Muscle layer of colon (tissue), 2 donors: ENCODE results near the gene SNAPC2.

Experiments
- H3K27ac ChIP-seq: one replicate; pipeline ENCODE4 v1.7.0; 2013; ENCODE audit warnings: low read depth, mild to moderate bottlenecking, low read length, moderate library complexity
- H3K27me3 ChIP-seq, 2 donors: one replicate each; pipeline ENCODE4 v1.7.0; 2013; ENCODE audit warnings: low read length in 2 of 2, mild to moderate bottlenecking in 2 of 2; ENCODE audit not compliant: insufficient read depth in 2 of 2, control insufficient read depth in 1 of 2
- H3K36me3 ChIP-seq: one replicate; pipeline ENCODE4 v1.7.0; 2013; ENCODE audit warnings: mild to moderate bottlenecking, low read length; ENCODE audit not compliant: insufficient read depth
- H3K4me1 ChIP-seq: one replicate; pipeline ENCODE4 v1.7.0; 2013; ENCODE audit warnings: mild to moderate bottlenecking, low read length; ENCODE audit not compliant: insufficient read depth
- H3K4me3 ChIP-seq, 2 donors: one replicate each; pipeline ENCODE4 v1.7.0; 2013; ENCODE audit warnings: low read length in 2 of 2, low read depth in 1 of 2, mild to moderate bottlenecking in 1 of 2, moderate library complexity in 1 of 2
- H3K9ac ChIP-seq: one replicate; pipeline ENCODE4 v1.7.0; 2013; ENCODE audit warnings: low read length
- H3K9me3 ChIP-seq: one replicate; pipeline ENCODE4 v1.7.0; 2013; ENCODE audit warnings: mild to moderate bottlenecking, low read length
- donor health status: abdominal sarcoma.
- donor health status: Adenocarcinoma of cecum.

The SNAPC2 gene

DNA sequence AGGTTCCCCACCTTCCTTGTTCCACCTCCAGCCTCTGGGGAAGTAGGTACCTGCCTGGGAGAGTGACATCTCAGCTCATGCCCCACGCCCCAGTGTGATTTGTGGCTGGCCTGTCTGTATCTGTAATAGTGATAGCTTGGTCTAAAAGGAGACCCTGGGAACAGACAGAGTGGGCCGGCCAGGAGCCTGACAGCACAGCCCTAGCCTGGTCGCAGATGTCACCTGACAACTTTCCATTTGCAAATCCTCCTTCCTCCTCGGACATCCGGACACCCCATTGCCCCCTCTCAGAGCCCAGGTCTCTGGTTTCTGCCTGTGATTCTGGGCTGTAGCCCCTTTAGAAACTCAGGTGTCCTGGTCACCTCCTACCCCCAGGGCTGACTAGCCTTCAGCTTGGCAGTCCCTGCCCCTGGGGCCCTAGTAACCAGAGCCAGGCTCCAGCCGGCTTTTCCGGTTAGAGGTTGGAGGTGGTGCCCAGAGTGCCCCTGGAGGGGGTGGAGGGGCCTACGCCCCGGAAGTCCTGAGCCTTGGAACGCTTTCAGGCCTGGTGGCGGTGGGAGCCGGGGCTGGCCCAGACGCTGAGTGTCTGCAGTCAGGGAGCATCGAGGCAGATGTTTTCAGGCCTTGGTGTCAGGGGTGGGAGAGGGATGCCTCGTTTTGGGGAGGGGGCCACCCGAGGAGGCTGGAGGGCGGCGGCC lies 25.4 kb upstream of the SNAPC2 start:
- Histone ChIP-seq H3K9me3 (no peaks in the 10 kb centered on the region), H3K27ac (no peak overlapping the region), H3K36me3 (no peaks in the 10 kb centered on the region), H3K9ac (no peak overlapping the region), H3K27me3 (peaks cover 0 to 8% of the 10 kb centered on the region in 2 donors), H3K4me3 (no peak overlapping the region), H3K4me1 (no peaks in the 10 kb centered on the region)

DNA sequence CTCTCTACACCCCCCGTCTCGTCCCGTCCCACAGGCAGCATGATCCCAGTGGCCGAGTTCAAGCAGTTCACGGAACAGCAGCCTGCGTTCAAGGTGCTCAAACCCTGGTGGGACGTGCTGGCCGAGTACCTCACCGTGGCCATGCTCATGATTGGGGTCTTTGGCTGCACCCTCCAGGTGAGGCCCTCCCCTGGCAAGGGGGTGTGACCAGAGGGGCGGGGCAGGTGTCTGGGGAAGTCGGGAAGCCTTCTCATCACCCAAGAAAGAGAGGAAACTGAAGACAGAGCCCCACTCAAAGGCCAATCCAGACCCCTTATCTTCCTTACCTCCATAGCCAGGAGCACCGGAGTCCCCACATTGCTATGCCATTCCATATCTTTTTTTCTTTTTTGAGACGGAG lies 24.6 kb upstream of the SNAPC2 start:
- H3K9ac ChIP-seq = no peak overlapping the region
- no peak overlapping the region for H3K27ac ChIP-seq
- no peak overlapping the region for H3K4me3 ChIP-seq
- H3K4me1 ChIP-seq = no peaks in the 10 kb centered on the region
- peaks cover 0 to 8% of the 10 kb centered on the region in 2 donors for H3K27me3 ChIP-seq
- no peaks in the 10 kb centered on the region for H3K36me3 ChIP-seq
- H3K9me3 ChIP-seq = no peaks in the 10 kb centered on the region

DNA sequence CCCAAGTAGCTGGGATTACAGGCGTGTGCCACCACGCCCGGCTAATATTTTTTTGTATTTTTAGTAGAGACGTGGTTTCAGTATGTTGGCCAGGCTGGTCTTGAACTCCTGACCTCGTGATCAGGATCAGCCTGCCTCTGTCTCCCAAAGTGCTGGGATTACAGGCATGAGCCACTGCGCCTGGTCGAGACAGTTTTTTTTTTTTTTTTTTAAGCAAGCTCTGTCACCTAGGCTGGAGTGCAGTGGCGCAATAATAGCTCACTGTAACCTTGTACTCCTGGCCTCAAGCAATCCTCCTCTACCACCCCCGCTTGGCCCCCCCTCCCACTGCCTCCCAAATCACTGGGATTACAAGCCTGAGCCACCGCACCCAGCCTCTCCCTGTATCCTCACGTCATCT lies 22.8 kb upstream of the SNAPC2 start:
- Histone ChIP-seq H3K36me3 (no peaks in the 10 kb centered on the region), H3K9me3 (no peaks in the 10 kb centered on the region), H3K27me3 (peaks cover 0 to 8% of the 10 kb centered on the region in 2 donors), H3K9ac (no peak overlapping the region), H3K27ac (no peak overlapping the region), H3K4me1 (no peaks in the 10 kb centered on the region), H3K4me3 (no peak overlapping the region)

DNA sequence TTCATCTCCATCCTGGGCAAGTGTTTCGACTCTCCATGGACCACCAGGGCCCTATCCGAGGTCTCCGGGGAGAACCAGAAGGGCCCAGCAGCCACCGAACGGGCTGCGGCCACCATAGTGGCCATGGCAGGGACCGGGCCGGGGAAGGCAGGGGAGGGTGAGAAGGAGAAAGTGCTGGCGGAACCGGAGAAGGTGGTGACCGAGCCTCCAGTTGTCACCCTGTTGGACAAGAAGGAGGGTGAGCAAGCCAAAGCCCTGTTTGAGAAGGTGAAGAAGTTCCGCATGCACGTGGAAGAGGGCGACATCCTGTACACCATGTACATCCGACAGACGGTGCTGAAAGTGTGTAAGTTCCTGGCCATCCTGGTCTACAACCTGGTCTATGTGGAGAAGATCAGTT lies 21.2 kb upstream of the SNAPC2 start:
- Histone ChIP-seq H3K36me3 (no peaks in the 10 kb centered on the region), H3K4me3 (no peak overlapping the region), H3K27me3 (peaks cover 0 to 8% of the 10 kb centered on the region in 2 donors), H3K9me3 (no peaks in the 10 kb centered on the region), H3K9ac (no peak overlapping the region), H3K4me1 (peaks cover 10% of the 10 kb centered on the region), H3K27ac (no peak overlapping the region)

DNA sequence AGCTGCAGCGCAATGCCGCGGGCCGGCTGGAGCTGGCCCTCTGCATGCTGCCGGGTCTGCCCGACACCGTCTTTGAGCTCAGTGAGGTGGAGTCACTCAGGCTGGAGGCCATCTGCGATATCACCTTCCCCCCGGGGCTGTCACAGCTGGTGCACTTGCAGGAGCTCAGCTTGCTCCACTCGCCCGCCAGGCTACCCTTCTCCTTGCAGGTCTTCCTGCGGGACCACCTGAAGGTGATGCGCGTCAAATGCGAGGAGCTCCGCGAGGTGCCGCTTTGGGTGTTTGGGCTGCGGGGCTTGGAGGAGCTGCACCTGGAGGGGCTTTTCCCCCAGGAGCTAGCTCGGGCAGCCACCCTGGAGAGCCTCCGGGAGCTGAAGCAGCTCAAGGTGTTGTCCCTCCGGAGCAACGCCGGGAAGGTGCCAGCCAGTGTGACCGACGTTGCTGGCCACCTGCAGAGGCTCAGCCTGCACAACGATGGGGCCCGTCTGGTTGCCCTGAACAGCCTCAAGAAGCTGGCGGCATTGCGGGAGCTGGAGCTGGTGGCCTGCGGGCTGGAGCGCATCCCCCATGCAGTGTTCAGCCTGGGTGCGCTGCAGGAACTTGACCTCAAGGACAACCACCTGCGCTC lies 20.3 kb upstream of the SNAPC2 start:
- no peaks in the 10 kb centered on the region for H3K9me3 ChIP-seq
- H3K9ac ChIP-seq = no peak overlapping the region
- H3K36me3 ChIP-seq = no peaks in the 10 kb centered on the region
- H3K4me1 ChIP-seq = peaks cover 17% of the 10 kb centered on the region
- H3K27ac ChIP-seq = no peak overlapping the region
- peaks cover 0 to 5% of the 10 kb centered on the region in 2 donors for H3K27me3 ChIP-seq
- H3K4me3 ChIP-seq = no peak overlapping the region

DNA sequence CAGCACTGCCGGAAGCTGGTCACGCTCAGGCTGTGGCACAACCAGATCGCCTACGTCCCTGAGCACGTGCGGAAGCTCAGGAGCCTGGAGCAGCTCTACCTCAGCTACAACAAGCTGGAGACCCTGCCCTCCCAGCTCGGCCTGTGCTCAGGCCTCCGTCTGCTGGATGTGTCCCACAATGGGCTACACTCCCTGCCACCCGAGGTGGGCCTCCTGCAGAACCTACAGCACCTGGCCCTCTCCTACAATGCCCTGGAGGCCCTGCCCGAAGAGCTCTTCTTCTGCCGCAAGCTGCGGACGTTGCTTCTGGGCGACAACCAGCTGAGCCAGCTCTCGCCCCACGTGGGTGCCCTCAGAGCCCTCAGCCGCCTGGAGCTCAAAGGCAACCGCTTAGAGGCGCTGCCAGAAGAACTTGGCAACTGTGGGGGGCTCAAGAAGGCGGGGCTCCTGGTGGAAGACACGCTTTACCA lies 19.7 kb upstream of the SNAPC2 start:
- Histone ChIP-seq H3K9me3 (no peaks in the 10 kb centered on the region), H3K4me1 (peaks cover 22% of the 10 kb centered on the region), H3K27me3 (no peaks in the 10 kb centered on the region), H3K27ac (no peak overlapping the region), H3K4me3 (no peak overlapping the region), H3K36me3 (no peaks in the 10 kb centered on the region), H3K9ac (no peak overlapping the region)

DNA sequence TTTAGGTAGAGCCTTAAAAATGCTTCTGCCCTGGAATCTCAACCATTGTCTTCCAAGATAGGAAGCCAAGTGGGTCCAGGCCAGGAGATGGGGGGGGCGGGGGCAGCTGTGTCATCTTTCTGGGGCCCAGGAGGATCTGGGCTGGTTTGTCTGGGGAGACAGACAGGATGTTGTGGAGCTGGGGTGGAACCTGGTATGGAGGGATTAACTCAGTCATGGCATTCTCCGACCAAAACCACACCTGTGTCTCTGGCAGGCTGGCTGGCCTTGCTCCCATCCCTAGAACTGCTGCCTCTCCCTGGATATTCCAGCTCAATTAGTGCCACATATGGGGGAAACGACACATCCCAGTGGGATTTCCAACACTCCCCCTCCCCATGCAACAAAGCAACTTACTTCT lies 19.2 kb upstream of the SNAPC2 start:
- Histone ChIP-seq H3K4me1 (peaks cover 27% of the 10 kb centered on the region), H3K9me3 (no peaks in the 10 kb centered on the region), H3K27me3 (no peaks in the 10 kb centered on the region), H3K36me3 (no peaks in the 10 kb centered on the region), H3K27ac (no peak overlapping the region), H3K4me3 (no peak overlapping the region), H3K9ac (no peak overlapping the region)

DNA sequence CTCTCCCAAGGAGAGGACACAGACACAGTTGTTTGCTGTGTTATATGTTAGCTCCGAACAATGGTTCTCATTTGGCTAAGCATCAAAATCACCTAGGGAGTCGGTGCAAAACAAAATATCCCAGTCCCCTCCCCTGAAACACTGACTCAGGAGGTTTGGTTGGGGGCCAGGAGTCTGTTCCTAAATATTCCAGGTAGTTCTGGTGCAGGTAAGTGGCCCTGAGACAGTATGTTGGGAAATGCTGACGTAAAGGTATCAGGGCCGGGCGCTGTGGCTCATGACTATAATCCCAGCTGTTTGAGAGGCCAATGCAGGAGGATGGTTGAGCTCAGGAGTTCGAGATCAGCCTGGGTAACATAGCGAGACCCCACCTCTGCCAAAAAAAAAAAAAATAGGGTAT lies 18.8 kb upstream of the SNAPC2 start:
- H3K27ac ChIP-seq = no peak overlapping the region
- no peak overlapping the region for H3K9ac ChIP-seq
- H3K36me3 ChIP-seq = no peaks in the 10 kb centered on the region
- no peaks in the 10 kb centered on the region for H3K27me3 ChIP-seq
- H3K4me3 ChIP-seq = no peak overlapping the region
- no peaks in the 10 kb centered on the region for H3K9me3 ChIP-seq
- H3K4me1 ChIP-seq = peaks cover 30% of the 10 kb centered on the region

DNA sequence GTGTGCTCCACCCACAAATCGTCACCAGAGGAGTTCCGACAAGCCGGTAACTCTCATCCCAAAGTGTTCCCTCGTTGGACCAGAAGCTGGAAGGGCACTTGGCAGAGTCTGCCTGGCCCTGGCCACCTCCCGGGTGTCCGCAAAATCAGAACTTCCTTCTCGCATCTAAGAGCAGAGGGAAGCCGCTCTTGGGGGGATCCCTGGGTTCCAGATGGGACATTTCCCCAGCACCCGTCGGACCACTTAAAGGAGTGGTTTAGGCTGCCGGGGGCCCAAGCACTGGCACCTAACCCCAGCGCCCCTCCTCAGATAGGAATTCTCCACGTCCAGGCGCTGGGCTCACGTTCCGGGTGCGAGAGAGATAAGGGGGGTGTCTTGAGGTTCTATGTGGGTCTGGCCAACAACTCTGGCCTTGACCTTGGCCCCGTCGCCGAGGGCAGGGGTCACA lies 17.3 kb upstream of the SNAPC2 start:
- H3K4me1 ChIP-seq = peaks cover 30% of the 10 kb centered on the region
- no peaks in the 10 kb centered on the region for H3K27me3 ChIP-seq
- peak overlapping the region; percentile 12 to 56 for H3K4me3 ChIP-seq
- no peaks in the 10 kb centered on the region for H3K36me3 ChIP-seq
- H3K9ac ChIP-seq = peak overlapping the region; percentile 41
- peak overlapping the region; percentile 4 for H3K27ac ChIP-seq
- H3K9me3 ChIP-seq = no peaks in the 10 kb centered on the region

DNA sequence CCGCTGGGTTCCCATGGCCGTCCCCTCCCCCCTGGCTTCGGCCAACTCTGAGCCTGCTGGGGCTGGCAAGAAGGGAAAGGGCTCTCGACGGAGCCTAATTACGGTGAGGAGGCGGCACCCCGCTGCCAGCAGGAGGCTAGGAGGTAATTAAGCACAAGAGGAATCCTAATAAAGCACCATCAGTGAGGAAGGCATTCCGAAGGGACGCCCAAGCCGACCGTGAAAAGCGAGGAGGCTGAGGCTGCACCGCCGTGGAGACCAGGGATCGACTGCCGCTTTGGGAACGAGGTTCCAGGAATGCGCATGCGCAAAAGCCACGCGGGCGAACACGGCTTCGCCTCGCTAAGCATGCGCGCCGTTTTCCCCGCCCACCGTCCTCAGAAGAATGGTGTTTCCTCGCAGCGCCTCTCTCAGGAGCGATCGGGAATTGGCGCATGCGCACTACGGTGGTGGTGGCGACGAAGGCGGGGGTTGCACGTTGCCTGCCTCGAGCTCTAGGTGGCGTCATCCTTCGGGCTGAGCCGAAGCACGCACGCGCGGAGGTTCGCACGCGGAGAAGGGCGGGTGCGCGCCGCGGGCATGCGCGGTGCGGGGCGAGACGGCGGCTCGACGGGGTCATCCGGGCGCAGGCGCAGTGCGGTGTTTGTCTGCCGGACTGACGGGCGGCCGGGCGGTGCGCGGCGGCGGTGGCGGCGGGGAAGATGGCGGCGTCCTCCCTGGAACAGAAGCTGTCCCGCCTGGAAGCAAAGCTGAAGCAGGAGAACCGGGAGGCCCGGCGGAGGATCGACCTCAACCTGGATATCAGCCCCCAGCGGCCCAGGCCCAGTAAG lies 16.7 kb upstream of the SNAPC2 start, which contains the start of gene MAP2K7:
TSS of gene MAP2K7 (plus strand) at position 634 of the 830 bp plus-strand sequence. CDS start at position 702, 68 bp downstream.
- Histone ChIP-seq H3K4me1 (peaks cover 30% of the 10 kb centered on the region), H3K27me3 (no peaks in the 10 kb centered on the region), H3K9ac (peak within 1 kb of the TSS; percentile 61), H3K27ac (peak within 1 kb of the TSS; percentile 72), H3K4me3 (peak within 1 kb of the TSS; percentile 45 to 94), H3K36me3 (no peaks in the 10 kb centered on the region), H3K9me3 (no peaks in the 10 kb centered on the region)
